Mucosa of rectum (tissue), 2 donors: ENCODE results near the gene CATSPER3.

Source experiments
- H3K27ac ChIP-seq, 2 donors: one replicate each; pipeline ENCODE4 v1.7.0; 2013; ENCODE audit warnings: inconsistent platforms in 2 of 2, low read depth in 2 of 2, low read length in 2 of 2
- H3K27me3 ChIP-seq, 2 donors: one replicate each; pipeline ENCODE4 v1.7.0; 2013; ENCODE audit warnings: low read length in 2 of 2; ENCODE audit not compliant: control insufficient read depth in 2 of 2, insufficient read depth in 2 of 2
- H3K36me3 ChIP-seq, 2 donors: one replicate each; pipeline ENCODE4 v1.7.0; 2013; ENCODE audit warnings: low read length in 2 of 2; ENCODE audit not compliant: control insufficient read depth in 2 of 2, insufficient read depth in 2 of 2
- H3K4me1 ChIP-seq, 2 donors: one replicate each; pipeline ENCODE4 v1.7.0; 2013; ENCODE audit warnings: low read length in 2 of 2, mild to moderate bottlenecking in 1 of 2; ENCODE audit not compliant: control insufficient read depth in 2 of 2, insufficient read depth in 2 of 2
- H3K4me3 ChIP-seq, 2 donors: one replicate each; pipeline ENCODE4 v1.7.0; 2013; ENCODE audit warnings: low read length in 2 of 2
- H3K9ac ChIP-seq, 2 donors: one replicate each; pipeline ENCODE4 v1.7.0; 2013; ENCODE audit warnings: low read length in 2 of 2, low read depth in 1 of 2, mild to moderate bottlenecking in 1 of 2
- H3K9me3 ChIP-seq, 2 donors: one replicate each; pipeline ENCODE4 v1.7.0; 2013; ENCODE audit warnings: low read length in 2 of 2; ENCODE audit not compliant: control insufficient read depth in 2 of 2
- donor health status: healthy.
- donor health status: Normal muscosa, but diverticular disease.

Gene CATSPER3

DNA sequence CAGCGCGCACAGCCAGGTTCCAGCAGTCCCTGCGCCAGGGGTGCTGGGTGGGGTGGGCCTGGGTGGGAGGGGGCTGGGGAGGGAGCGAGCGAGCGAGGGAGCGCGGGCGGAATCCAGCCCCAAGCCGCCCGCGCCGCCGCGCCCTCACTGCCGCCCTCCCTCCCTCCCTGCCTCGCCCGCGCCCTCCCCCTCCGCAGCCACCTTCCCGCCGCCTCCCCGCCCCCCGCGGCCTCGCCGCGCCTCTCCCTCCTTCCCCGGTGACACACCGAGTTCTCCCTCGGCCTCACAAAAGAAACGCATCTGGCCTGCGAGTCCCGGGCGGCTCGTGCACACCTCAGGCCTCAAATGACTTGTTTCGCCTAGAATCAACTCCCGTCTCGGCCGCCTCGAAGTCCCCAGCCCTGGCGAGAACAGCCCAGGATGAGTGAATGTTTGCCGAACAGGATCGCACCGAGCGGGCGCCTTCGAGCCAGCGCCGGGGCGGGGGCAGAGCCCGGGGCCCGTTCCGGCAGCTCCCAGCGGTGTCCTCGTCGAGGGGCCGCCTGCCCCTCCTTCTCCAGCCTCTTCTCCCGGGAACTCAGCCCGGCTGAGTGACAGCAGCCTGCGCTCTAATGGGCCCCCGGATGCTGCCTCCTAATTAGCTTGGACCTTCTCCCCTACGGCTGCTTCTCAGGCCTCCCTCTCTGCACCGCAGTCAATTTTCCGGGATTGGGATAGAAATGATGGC is 66.7 kb downstream of the CATSPER3 start:
- H3K9me3 ChIP-seq, result no peaks in the 10 kb centered on the region
- peak overlapping the region; percentile 5 to 59 for H3K9ac ChIP-seq
- H3K27ac ChIP-seq, result peak overlapping the region; percentile 68 to 83
- peaks cover 59 to 69% of the 10 kb centered on the region in 2 donors for H3K27me3 ChIP-seq
- peak overlapping the region; percentile 17 to 72 for H3K4me3 ChIP-seq
- no peaks in the 10 kb centered on the region for H3K36me3 ChIP-seq
- peaks cover 18 to 19% of the 10 kb centered on the region in 2 donors for H3K4me1 ChIP-seq

DNA sequence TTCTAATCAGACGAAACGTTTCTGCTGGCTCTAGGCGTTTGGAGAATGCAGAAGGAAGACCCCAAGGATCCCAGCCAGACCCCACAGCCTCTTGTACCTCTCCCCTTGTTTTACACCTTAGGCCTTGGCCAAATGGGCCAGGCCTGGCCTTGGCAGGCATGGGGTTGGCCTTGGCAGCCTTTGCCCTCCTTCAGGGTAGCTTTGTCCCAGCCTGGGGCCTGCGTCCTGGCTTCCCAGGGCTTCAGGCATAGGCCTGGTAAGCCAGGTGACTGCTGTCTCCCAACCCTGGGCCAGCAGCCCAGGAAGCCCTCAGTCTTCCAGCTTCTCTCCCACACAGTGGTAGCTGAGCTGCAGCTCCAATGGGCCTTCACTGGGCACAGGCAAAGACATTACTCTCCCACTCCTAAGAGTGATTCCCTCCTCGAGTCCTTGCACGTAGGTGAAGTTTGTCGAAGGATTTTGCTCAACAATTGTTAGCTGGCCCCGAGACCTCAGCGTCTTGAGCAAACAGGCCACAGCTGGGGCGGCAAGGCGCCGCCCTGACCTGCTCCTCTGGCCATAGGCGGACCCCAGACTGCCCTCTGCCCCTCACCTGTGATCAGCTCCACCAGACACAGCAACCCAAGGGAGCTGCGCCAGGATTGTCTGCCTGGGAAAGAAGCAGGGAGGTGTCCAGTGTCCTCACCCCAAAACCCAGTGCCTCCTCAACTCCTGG is 67.4 kb downstream of the CATSPER3 start:
- Histone ChIP-seq H3K4me3 (peak overlapping the region in 1 of 2 donors; percentile 17), H3K9ac (peak overlapping the region; percentile 5 to 59), H3K27ac (peak overlapping the region; percentile 68 to 83), H3K4me1 (peaks cover 18 to 19% of the 10 kb centered on the region in 2 donors), H3K9me3 (no peaks in the 10 kb centered on the region), H3K36me3 (no peaks in the 10 kb centered on the region), H3K27me3 (peaks cover 56 to 67% of the 10 kb centered on the region in 2 donors)

DNA sequence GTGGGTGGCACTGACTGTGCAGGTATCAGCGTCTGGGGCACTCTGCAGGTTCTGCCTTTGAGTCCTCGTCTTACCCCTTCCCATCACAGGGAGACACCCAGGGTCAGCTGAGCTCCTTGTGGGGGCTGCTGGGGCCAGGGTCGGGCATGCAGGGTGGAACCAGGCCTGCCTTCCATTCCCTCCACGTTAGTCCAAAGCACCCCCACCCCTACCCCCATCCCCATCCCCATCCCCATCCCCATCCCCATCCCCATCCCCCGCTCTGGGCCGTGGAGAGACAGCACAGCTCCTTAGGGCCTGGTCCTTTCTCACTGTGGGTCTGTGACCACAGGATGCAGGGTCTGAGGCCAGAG is 67.9 kb downstream of the CATSPER3 start:
- no peak overlapping the region for H3K9ac ChIP-seq
- peaks cover 56 to 67% of the 10 kb centered on the region in 2 donors for H3K27me3 ChIP-seq
- H3K36me3 ChIP-seq, result no peaks in the 10 kb centered on the region
- H3K4me1 ChIP-seq, result peaks cover 17 to 19% of the 10 kb centered on the region in 2 donors
- H3K27ac ChIP-seq, result peak overlapping the region; percentile 68 to 83
- no peak overlapping the region for H3K4me3 ChIP-seq
- H3K9me3 ChIP-seq, result no peaks in the 10 kb centered on the region

DNA sequence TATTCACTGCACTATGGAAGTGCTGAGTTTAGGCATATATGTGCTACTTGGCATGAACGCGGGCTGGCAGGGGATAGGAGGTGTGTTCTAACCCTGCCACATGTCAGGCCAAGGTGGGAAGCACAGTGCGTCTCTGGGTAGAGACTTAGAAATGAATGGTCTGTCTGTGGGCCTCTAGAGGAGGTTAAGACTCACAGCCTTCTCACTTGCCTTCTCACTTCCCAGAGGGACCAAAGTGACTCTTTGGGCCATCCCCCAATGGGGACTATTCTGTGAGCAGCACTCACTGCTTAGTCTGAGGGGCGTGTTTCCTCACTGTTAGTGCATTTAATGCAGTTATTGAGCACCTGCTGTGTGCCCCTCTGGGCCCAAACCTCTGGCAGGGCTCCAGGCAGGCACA is 68.7 kb downstream of the CATSPER3 start:
- Histone ChIP-seq H3K9ac (no peak overlapping the region), H3K9me3 (no peaks in the 10 kb centered on the region), H3K36me3 (no peaks in the 10 kb centered on the region), H3K27me3 (peaks cover 61 to 67% of the 10 kb centered on the region in 2 donors), H3K27ac (peak overlapping the region; percentile 41 to 66), H3K4me3 (no peak overlapping the region), H3K4me1 (peaks cover 11 to 14% of the 10 kb centered on the region in 2 donors)

DNA sequence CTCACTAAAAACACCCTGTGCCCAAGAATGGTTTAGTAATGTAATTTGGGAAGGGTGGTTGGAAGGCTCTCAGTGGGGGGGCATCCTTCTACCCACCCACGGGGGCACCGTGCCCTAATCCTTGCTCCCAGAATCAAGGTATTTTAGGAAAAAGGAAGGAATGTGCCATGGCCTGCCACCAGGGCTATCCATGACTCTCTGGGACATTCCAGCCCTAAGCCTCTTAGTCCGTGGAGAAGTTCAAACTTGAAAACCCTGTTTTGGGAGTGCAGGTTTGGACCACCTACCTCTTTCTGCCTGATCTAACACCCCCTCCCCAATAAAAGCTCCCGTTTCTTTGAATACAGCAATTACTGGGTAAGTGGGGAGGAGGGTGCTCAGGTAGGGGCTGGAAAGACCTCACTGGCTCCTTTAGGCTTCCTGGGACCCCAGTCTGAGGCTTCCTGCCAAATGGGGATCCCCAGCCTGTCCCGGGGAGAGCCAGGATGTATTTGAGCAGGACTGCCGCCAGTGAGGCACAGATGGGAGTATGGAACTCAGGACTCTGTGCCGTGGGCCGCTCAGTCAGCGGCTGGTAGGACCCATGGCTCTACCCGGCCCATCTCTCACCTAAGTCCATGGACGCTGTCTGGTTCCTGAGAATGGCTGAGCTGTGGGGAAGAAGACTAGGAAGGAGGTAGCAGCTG is 70.0 kb downstream of the CATSPER3 start:
- peak overlapping the region; percentile 41 to 66 for H3K27ac ChIP-seq
- H3K9ac ChIP-seq, result peak overlapping the region in 1 of 2 donors; percentile 41
- no peaks in the 10 kb centered on the region for H3K36me3 ChIP-seq
- peak overlapping the region; percentile 9 to 56 for H3K4me3 ChIP-seq
- no peaks in the 10 kb centered on the region for H3K9me3 ChIP-seq
- peaks cover 11 to 13% of the 10 kb centered on the region in 2 donors for H3K4me1 ChIP-seq
- peaks cover 60 to 61% of the 10 kb centered on the region in 2 donors for H3K27me3 ChIP-seq

DNA sequence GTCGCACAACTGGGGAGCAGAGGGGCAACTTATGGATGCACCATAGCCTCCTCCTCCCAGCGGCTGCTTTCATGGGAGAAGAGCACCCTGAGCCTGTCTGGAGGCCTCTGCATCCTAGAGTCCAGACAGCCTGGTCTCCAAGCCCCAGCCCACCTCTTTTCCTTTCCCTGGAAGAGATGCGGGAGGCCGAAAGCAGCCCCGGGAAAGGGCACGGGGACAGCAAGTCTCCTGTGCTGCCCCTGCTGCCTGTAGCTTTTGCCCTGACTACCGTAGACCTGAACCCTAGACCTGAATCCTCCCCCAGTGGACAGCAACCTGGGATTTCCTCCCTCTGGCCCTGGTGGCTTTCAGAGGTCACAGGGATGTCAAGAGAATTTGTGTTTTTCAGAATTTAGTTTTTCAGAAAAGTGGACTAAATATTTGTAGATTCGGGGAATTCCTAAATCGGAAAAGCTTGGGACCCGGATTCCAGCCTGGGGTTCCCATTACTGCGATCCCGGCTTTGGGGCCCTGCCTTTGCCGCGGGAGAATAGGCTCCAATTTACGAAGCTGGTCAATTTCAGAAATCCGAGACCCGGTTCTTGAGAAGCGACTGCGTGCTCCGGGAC is 70.6 kb downstream of the CATSPER3 start:
- no peaks in the 10 kb centered on the region for H3K9me3 ChIP-seq
- H3K27me3 ChIP-seq, result peaks cover 60 to 64% of the 10 kb centered on the region in 2 donors
- peak overlapping the region in 1 of 2 donors; percentile 58 for H3K9ac ChIP-seq
- H3K36me3 ChIP-seq, result no peaks in the 10 kb centered on the region
- H3K27ac ChIP-seq, result peak overlapping the region; percentile 63 to 66
- H3K4me3 ChIP-seq, result peak overlapping the region; percentile 50 to 56
- H3K4me1 ChIP-seq, result peaks cover 7 to 10% of the 10 kb centered on the region in 2 donors

- no peaks in the 10 kb centered on the region for H3K9me3 ChIP-seq
- H3K27ac ChIP-seq, result peak overlapping the region; percentile 63 to 66
- H3K27me3 ChIP-seq, result peaks cover 57 to 64% of the 10 kb centered on the region in 2 donors
- peaks cover 4 to 6% of the 10 kb centered on the region in 2 donors for H3K4me1 ChIP-seq
- H3K9ac ChIP-seq, result peak overlapping the region in 1 of 2 donors; percentile 58
- peak overlapping the region; percentile 50 to 56 for H3K4me3 ChIP-seq
- no peaks in the 10 kb centered on the region for H3K36me3 ChIP-seq
Measured at GRCh38 chr5:135038813-135039270, 71.1 kb downstream of the CATSPER3 start.

GRCh38 chr5:135039271-135040033 is 71.7 kb downstream of the CATSPER3 start:
- Histone ChIP-seq H3K9ac (peak overlapping the region; percentile 14 to 58), H3K4me1 (peaks cover 4 to 6% of the 10 kb centered on the region in 2 donors), H3K27ac (peak overlapping the region; percentile 63 to 66), H3K36me3 (no peaks in the 10 kb centered on the region), H3K4me3 (peak overlapping the region; percentile 50 to 56), H3K9me3 (no peaks in the 10 kb centered on the region), H3K27me3 (peaks cover 61 to 65% of the 10 kb centered on the region in 2 donors)

GRCh38 chr5:135040034-135040332 is 72.3 kb downstream of the CATSPER3 start:
- H3K4me3 ChIP-seq, result peak overlapping the region in 1 of 2 donors; percentile 7
- H3K9ac ChIP-seq, result no peak overlapping the region
- no peaks in the 10 kb centered on the region for H3K9me3 ChIP-seq
- H3K27ac ChIP-seq, result peak overlapping the region in 1 of 2 donors; percentile 66
- H3K36me3 ChIP-seq, result no peaks in the 10 kb centered on the region
- H3K4me1 ChIP-seq, result peaks cover 4% of the 10 kb centered on the region in 2 donors
- peaks cover 63 to 64% of the 10 kb centered on the region in 2 donors for H3K27me3 ChIP-seq
